ENCODE data around the gene GNA15.

GNA15 gene

GRCh38 chr19:3117716-3118115 is 18.1 kb upstream of the GNA15 start:
- H3K36me3 ChIP-seq (ENCODE audit: control insufficient read depth in 2 of 2, insufficient read depth in 1 of 2, low read length in 2 of 2) = peaks cover 0 to 34% of the 10 kb centered on the region in 2 experiments; a peak in 1 of 3 replicates
- no peak for TF ChIP-seq ZNF140 (tag by site-specific recombination; IDR thresholded peaks at IDR 0.05)
- TF ChIP-seq ZFP41 (tag by site-specific recombination; IDR thresholded peaks at IDR 0.05; ENCODE audit: borderline replicate concordance) = no peak
- no peak for TF ChIP-seq IKZF3 (tag by site-specific recombination; IDR thresholded peaks at IDR 0.05)
- TF ChIP-seq TSHZ1 (tag by site-specific recombination; IDR thresholded peaks at IDR 0.05; ENCODE audit: borderline replicate concordance) = no peak
- H3K27ac ChIP-seq (ENCODE audit: extremely low read depth, low read depth, low read length) = no peak overlapping the region
- no peak overlapping the region for H3K4me3 ChIP-seq (ENCODE audit: low read depth, low read length)
- ChIA-PET POLR2A (no interaction called here), CTCF (interaction anchor here (0.8 kb wide), 1 partner anchor 10 kb away, joined by 6 read pairs; no protein-coding TSS in a partner anchor)
- H3K9me3 ChIP-seq (ENCODE audit: control insufficient read depth, insufficient read depth, low read depth, low read length) = no peaks in the 10 kb centered on the region
- H3K4me1 ChIP-seq (ENCODE audit: control insufficient read depth, insufficient read depth, low read length) = no peaks in the 10 kb centered on the region

- ChIA-PET POLR2A (no interaction called here), CTCF (no interaction called here)
- Histone ChIP-seq H3K36me3 (ENCODE audit: control insufficient read depth in 2 of 2, insufficient read depth in 1 of 2, low read length in 2 of 2) (peaks cover 0 to 33% of the 10 kb centered on the region in 2 experiments; a peak in 1 of 3 replicates), H3K27ac (ENCODE audit: extremely low read depth, low read depth, low read length) (no peak overlapping the region), H3K4me1 (ENCODE audit: control insufficient read depth, insufficient read depth, low read length) (no peaks in the 10 kb centered on the region), H3K9me3 (ENCODE audit: control insufficient read depth, insufficient read depth, low read depth, low read length) (no peaks in the 10 kb centered on the region), H3K4me3 (ENCODE audit: low read depth, low read length) (no peak overlapping the region)
- TF ChIP-seq ZBTB21 (tag by site-specific recombination; IDR thresholded peaks at IDR 0.05) = no peak
- no peak for TF ChIP-seq ELK4 (IDR thresholded peaks at IDR 0.05; ENCODE audit: borderline replicate concordance, low read depth, low read length)
- TF ChIP-seq YY1 (tag by site-specific recombination; IDR thresholded peaks at IDR 0.05) = no peak
- no peak for TF ChIP-seq PATZ1 (tag by site-specific recombination; IDR thresholded peaks at IDR 0.05)
Measured at GRCh38 chr19:3118232-3119070, 17.4 kb upstream of the GNA15 start.

GRCh38 chr19:3119071-3119595 is 16.7 kb upstream of the GNA15 start:
- POLR2A ChIA-PET = no interaction called here

More at GRCh38 chr19:3119071-3119595, 16.7 kb upstream of the GNA15 start:
- H3K27ac ChIP-seq (ENCODE audit: extremely low read depth, low read depth, low read length) = no peak overlapping the region
- CTCF ChIA-PET = no interaction called here
- peaks cover 0 to 28% of the 10 kb centered on the region in 2 experiments; a peak in 1 of 3 replicates for H3K36me3 ChIP-seq (ENCODE audit: control insufficient read depth in 2 of 2, insufficient read depth in 1 of 2, low read length in 2 of 2)
- no peak overlapping the region for H3K4me3 ChIP-seq (ENCODE audit: low read depth, low read length)
- no peaks in the 10 kb centered on the region for H3K4me1 ChIP-seq (ENCODE audit: control insufficient read depth, insufficient read depth, low read length)
- no peaks in the 10 kb centered on the region for H3K9me3 ChIP-seq (ENCODE audit: control insufficient read depth, insufficient read depth, low read depth, low read length)
- peak; percentile 96 for TF ChIP-seq ZNF600 (tag by site-specific recombination; IDR thresholded peaks at IDR 0.05)
- no peak for TF ChIP-seq ZNF747 (tag by site-specific recombination; IDR thresholded peaks at IDR 0.05)
- no peak for TF ChIP-seq MEIS1 (CRISPR knock-in tag; IDR thresholded peaks at IDR 0.05; ENCODE audit: borderline replicate concordance)
- no peak for TF ChIP-seq GFI1B (tag by site-specific recombination; IDR thresholded peaks at IDR 0.05)
- no peak for TF ChIP-seq SETDB1 (IDR thresholded peaks at IDR 0.05; ENCODE audit: insufficient read length, low read length)
